Lower leg skin (tissue), 4 donors: ENCODE measurements around the gene HMBS. TPM values are rescaled to one million over a fixed set of nuclear protein-coding genes. Genes with fewer than 3 reads are reported as not detected.

ENCODE experiments used
- DNase-seq, 2 donors: peaks; one replicate each; pipeline ENCODE4 v3.0.0-alpha.2; 2019; ENCODE audit warnings: low spot score in 2 of 2
- H3K4me3 ChIP-seq: fragments of 200-600 bp; sonication (generic); 2 replicates; pipeline ENCODE4 v1.5.1; 2017; ENCODE audit warnings: mild to moderate bottlenecking, low read depth; ENCODE audit not compliant: poor library complexity, severe bottlenecking
- CTCF ChIP-seq, 3 donors: fragments of 450-650 bp; IDR thresholded peaks; one replicate each; pipeline ENCODE4 v1.5.1; 2016; ENCODE audit warnings: antibody characterized with exemption in 3 of 3, mild to moderate bottlenecking in 3 of 3, moderate library complexity in 2 of 3
- POLR2A ChIP-seq, 2 donors: fragments of 450-650 bp; IDR thresholded peaks; one replicate each; pipeline ENCODE4 v1.6.1; 2016 to 2017; ENCODE audit warnings: antibody characterized with exemption in 2 of 2, mild to moderate bottlenecking in 1 of 2, moderate library complexity in 1 of 2
- WGBS, 2 donors: methylation state at CpG; one replicate each; pipeline ENCODE4 v1.1.5; 2018; 5-methylcytosine and 5-hydroxymethylcytosine counted together
- intact Hi-C: fragments of 100-400 bp; cut with DNase I; formaldehyde crosslinking; loops from one replicate; pipeline ENCODE4 v1.15.0; 2023; ENCODE audit warnings: low total_unique reads
- total RNA-seq, 4 donors: library from RNA; depleted of rRNA; stranded (reverse); fragments of >200 nt; gene quantifications; one replicate each; pipeline ENCODE4 v1.1.0, GENCODE V29; 2016

HMBS gene
- total RNA-seq, 4 donors from 2014 or later, result 8.8 to 11.9 (median 11.1) TPM

- no peak overlapping the region for H3K4me3 ChIP-seq
- DNase-seq, result peak in 1 of 2 donors; percentile 46
- 60 to 74% methylated on average over 24 of the region's 24 CpGs for WGBS, 2 donors
- intact Hi-C loops, result no loop called here
- TF ChIP-seq CTCF (IDR thresholded peaks at IDR 0.05), result no peak
- TF ChIP-seq POLR2A (IDR thresholded peaks at IDR 0.05), result no peak
These were observed 31.0 kb downstream of the HMBS start for GRCh38 chr11:119115484-119116234.

- 84 to 90% methylated on average over 10 of the region's 10 CpGs for WGBS, 2 donors
- TF ChIP-seq CTCF (IDR thresholded peaks at IDR 0.05) (no peak), POLR2A (IDR thresholded peaks at IDR 0.05) (no peak)
- no peak for DNase-seq
- no peak overlapping the region for H3K4me3 ChIP-seq
- intact Hi-C loops, result no loop called here
These were observed 31.5 kb downstream of the HMBS start for GRCh38 chr11:119116235-119116594.

GRCh38 chr11:119116601-119117000, 31.9 kb downstream of the HMBS start:
- TF ChIP-seq POLR2A (IDR thresholded peaks at IDR 0.05), result no peak
- 68 to 75% methylated on average over 5 of the region's 5 CpGs for WGBS, 2 donors

GRCh38 chr11:119117004-119117706, 32.5 kb downstream of the HMBS start:
- no peak overlapping the region for H3K4me3 ChIP-seq
- WGBS, 2 donors, result 89 to 90% methylated on average over 3 of the region's 3 CpGs

More at GRCh38 chr11:119116601-119117000, 31.9 kb downstream of the HMBS start:
- H3K4me3 ChIP-seq, result no peak overlapping the region
- no peak for DNase-seq
- intact Hi-C loops, result no loop called here

GRCh38 chr11:119118227-119118626, 33.5 kb downstream of the HMBS start:
- intact Hi-C loops, result no loop called here
- 97 to 98% methylated on average over 5 of the region's 5 CpGs for WGBS, 2 donors
- H3K4me3 ChIP-seq, result no peak overlapping the region
- no peak for TF ChIP-seq POLR2A (IDR thresholded peaks at IDR 0.05)
- no peak for TF ChIP-seq CTCF (IDR thresholded peaks at IDR 0.05)
- no peak for DNase-seq

More at GRCh38 chr11:119117004-119117706, 32.5 kb downstream of the HMBS start:
- no peak for DNase-seq
- intact Hi-C loops, result no loop called here
- TF ChIP-seq CTCF (IDR thresholded peaks at IDR 0.05) (no peak), POLR2A (IDR thresholded peaks at IDR 0.05) (no peak)

- DNase-seq, result no peak
- no peak for TF ChIP-seq POLR2A (IDR thresholded peaks at IDR 0.05)
- TF ChIP-seq CTCF (IDR thresholded peaks at IDR 0.05), result no peak
- intact Hi-C loops, result no loop called here
- 88 to 89% methylated on average over 1 of the region's 1 CpG for WGBS, 2 donors
- H3K4me3 ChIP-seq, result no peak overlapping the region
These were observed 34.3 kb downstream of the HMBS start for GRCh38 chr11:119118946-119119345.
